Dedifferentiated amniotic fluid mesenchymal stem cell (primary cell): Measurements from ENCODE around the gene DYRK1A.

Experiments
- DNase-seq: peaks from one replicate; pipeline ENCODE4 v3.0.0-alpha.2; 2016; ENCODE audit errors: extremely low spot score

Gene DYRK1A

DNA sequence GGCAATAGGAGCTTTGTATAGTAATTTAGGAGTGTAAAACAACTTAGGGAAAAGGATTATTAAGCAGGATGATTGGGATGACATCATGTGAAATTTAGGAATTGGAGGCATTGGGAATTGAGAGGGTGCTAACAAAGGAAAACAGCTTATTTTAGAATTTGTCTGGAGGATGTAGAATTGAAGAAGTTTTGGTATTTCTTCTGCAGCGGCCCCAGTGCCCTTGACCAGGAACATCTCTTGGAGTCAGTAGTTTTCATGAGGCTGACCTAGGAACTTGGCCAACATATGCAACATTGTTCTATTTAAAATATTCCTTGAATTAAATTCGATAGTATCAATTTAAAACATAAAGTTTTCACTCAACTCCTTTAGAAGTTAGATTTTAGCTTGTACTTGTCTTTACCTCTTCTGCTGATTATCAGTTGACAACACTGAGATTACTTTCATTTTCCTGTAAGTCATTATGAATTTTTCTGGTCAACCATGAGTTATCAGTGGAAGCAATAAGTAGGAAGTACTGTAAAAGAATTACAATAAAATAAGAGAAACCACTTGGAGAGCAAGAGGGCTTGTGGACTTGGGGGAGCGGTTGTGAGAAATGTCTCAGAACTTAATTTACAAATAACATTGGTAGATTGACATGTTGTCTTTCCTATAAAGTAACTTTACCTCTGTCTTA, 52.8 kb downstream of the DYRK1A start:
- no peak for DNase-seq

DNA sequence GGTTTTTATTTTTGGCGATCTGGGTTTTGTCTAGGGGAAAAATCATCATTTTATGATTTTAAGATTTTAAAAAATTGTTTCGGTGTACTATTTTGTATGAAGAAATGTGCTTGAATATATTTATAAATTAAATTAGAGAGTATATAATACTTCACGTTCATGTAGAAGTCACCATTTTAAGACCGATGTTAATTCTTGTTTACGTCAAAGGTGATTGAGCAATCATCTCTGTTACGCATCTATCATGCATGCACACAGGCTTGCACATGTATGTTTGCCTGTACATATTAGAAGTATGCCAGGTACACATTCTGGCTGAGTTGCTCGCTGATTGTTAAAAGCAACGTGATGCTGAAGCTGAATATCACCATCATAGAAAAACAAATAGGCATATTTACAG, 54.7 kb downstream of the DYRK1A start:
- no peak for DNase-seq

DNA sequence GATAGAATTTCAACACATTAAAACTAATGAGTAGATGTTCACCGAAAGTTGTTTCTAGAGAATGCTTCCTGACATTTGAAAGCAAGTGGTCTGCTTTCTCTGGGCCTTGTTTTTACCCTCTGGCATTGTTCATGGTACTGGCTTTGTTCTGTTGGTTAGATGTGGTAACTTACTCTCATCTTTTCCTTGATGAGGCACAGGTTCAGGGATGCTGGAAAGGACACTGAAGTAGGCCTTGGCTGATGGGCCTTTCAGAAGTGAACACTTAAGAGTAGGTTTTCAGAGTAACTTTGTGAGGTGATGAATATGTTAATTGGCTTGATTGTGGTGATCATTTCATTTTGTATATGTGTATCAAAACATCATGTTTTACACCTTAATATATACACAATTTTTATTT, 55.8 kb downstream of the DYRK1A start:
- no peak for DNase-seq

DNA sequence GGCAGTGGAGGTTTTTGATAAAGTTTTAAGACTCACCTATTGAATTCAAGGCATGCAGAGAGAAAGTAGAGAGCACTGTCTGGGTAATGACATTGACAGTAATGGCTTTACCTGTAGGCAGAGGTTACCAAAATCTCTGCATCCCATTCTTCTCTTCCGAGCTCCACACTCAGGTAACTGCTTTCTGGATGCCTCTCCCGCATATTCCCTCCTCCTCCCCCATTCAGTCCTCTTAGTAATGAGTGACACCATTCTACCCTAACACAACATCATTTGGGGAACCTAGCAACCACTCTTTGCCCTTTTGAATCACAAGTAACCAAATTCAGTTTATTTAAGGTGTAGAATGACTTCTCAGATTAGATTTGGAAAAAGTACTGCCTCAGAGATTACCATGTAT, 56.5 kb downstream of the DYRK1A start:
- DNase-seq = no peak

DNA sequence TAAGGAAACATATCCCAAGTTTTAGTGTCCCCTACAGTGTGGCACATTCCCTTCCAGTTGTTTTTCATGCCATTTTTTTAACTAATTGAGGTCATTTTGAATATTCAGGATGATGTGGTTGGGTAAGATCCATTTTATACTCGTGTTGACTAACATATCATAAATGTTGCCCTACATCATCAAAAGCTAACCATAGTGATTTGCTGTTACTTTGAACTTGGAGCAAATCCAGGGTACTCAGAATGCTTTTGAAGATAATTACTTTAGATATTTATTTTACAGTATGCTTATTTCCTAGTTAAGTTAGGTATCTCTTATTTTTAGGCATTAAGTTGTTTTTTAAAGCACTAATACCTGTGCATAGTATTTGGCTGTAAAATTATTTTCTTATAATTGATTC, 57.8 kb downstream of the DYRK1A start:
- no peak for DNase-seq

DNA sequence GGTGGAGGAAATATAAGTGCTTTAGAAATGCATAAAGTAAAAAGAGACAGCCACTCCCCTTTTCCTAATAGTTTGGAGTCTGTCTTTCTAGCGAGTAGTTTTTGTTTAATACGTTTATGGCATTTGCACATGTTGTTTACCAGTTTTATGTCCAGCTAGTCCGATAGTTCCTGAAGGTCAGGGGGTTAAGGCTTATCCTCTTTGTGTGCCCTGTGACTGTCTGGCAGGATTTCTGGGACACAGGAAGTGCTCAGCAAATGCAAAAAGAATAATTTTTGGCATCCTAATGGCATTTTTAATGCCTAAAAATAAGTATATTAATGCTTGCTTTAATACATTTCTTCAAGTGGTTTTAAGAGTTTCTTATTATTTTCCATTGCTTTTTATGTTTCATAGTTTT, 58.4 kb downstream of the DYRK1A start:
- no peak for DNase-seq

DNA sequence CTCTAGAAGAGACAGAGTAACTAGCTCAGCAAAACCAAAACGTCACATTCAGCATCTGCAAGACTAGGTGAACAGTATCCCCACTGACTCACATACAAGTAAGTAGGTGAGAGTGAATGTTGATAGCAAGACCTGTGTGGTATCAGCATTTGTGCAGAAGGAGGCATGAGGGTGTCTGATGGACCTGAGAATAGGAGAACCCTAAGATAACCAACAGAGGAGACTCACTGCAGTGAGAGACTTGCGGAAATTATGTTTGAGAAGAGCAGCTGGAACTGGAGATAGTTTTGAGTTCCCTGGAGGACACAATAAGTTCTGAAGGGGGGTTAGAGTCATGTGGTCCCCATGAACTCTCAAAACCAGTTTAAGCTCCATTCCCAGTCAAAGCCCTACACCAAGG, 59.1 kb downstream of the DYRK1A start:
- no peak for DNase-seq

DNA sequence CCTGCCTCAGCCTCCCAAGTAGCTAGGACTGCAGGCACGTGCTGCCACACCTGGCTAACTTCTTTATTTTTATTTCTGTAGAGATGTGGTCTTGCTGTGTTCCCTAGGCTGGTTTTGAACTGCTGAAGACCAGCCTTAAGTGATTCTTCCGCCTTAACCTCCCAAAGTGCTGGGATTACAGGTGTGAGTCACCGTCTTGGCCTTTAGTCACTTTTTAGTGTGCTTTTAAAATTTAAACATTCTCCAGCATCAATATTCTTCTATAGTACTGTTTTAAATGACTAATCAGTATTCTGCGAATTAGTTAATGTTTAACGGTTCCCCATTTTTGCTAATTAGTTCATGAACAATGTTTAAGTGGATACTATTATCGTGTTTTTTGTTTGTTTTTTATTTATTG, 60.6 kb downstream of the DYRK1A start:
- no peak for DNase-seq

DNA sequence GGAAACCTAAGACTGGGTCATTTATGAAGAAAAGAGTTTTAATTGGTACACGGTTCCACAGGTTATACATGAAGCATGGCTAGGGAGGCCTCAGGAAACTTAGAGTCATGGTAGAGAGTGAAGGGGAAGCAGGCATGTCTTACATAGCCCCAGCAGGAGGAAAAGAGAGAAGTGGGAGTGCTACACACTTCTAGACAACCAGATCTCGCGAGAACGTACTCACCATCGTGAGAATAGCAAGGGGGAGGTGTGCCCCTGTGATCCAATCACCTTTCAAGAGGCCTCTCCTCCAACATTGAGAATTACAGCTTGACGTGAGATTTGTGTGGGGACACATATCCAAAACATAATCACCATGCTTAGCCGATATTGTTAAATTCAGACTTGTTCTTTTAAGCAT, 62.8 kb downstream of the DYRK1A start:
- DNase-seq = no peak

DNA sequence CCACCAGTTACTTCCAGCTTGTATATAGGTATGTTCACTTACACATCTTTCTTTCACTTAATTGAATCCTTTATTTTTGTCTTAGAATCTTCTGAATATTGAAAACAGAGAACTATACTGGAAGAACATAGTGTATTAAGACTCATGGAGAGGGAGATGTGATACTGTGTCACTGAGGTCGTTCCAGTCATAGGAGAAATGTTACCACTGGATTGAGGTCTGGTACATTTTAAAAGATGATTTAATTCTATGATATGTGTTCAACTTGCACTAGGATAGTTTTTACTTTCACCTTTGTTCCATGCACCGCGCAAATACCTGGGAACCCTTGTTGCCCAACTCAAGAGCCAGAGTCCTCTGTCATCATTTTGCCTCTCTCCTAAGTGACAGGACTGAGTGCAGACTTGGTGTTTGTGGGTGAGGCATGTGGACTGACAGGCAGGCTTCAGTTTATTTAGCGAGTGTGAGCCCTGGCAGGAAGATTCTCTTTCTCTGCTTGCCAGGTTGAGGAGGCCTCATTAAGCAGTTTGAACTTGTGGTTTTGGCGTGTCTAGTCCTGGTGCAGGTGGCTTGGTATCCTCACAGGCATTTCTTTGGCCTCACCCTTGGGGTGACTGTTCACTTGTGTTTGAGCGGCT, 63.7 kb downstream of the DYRK1A start:
- no peak for DNase-seq

DNA sequence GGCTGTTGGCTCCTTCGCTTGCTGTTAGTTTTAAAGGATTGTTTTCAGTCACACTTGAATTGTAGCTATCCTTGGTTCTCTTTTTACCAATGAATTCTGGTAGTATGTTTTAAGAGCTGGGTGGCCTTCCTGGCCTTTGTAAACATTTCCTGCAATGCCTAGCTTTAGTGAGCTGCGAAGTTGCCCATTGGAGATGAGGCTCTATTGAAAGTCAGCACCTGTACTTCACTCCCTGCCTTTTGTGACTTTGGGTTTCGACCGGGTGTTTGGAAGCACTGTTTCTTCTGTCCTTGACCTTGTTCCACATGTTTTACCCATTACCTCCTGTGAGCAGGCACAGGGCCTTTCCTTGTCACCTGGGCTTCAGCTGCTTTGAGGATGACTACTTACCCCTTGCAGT, 64.7 kb downstream of the DYRK1A start:
- DNase-seq = no peak

DNA sequence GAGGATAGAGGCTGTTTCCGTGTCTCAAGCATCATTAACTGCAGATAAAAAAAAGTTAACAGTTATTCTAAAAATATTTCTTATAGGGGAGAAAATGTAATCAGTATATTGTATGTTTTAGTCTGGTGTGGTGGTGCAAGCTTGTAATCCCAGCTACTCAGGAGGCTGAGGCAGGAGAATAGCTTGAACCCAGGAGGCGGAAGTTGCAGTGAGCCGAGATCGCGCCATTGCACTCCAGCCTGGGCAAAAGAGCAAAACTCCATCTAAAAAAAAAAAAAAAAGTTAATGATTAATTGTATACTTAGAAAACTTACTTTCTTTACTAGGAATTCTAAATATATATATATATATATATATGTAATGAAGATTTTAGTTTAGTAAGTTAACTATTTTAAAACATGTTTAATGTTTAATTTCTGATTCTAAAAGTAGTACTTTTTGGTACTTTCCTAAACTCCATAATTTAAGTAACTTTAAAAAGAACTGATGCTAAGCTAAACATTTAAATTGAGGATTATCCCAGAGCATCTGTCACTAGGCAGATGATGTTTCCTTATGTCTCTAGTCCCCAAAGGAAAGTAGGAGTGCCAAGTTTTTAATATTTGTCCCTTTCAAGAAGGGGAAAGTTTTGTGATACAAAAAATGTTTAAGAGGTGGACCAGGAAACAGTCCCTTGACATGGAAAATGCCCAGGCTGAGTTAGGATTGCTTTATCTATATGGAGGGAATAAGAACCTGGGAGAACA, 66.3 kb downstream of the DYRK1A start:
- DNase-seq = no peak

DNA sequence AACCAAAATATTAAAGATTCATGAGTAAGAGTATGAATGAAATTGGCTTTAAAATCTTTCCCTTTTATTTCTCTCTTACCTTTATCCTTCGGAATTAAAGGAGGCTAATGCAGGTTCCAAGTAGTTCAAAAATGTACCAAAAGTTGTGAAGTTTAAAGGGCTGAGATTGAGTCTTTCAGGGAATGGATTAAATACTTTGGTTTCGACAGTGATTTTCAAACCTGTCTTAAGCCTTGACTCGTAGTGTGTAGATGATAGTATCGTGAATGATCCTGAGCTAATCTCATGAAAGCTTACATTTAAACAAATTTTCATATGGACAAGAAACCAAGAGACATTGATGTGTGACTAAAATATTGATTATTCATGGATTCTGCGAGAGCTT, 66.9 kb downstream of the DYRK1A start:
- DNase-seq = no peak

DNA sequence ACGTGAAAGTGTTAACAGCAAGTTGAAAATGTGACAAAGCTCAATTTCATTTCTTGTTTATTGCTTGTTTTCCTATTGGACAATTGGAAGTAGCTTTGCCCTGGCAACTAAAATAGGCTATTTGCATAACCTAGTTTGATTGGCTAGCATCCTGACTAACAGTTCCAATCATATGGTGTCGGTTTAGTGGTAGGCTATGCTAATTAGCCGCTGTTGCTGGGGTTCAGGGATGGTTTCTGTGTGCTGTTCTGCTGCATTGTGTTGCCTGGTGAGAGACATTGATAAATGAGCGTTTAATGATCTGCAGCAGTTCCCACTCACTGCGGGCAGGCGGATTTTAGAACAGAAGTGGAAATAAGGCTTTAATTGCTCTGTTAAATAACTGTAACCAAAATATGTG, 68.5 kb downstream of the DYRK1A start:
- peak; percentile 71 for DNase-seq

DNA sequence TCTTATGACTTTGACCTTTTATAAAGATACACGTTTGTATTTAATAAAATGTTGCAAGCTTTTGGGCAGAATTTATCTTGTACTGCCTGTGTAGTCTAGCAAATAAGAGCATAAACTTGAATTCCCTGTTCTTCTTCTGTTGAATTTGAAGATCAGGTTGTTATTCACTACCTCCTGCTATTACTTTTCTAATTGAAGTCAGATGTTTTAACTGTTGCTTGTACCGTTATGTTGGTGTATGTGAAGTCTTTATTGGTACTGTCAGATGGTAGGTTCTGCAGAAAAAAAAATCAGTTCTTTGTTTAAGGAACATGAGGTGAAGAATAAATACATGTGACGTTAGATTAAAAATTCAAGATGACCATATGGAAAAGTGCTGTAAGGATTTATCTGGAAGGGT, 69.1 kb downstream of the DYRK1A start:
- no peak for DNase-seq

DNA sequence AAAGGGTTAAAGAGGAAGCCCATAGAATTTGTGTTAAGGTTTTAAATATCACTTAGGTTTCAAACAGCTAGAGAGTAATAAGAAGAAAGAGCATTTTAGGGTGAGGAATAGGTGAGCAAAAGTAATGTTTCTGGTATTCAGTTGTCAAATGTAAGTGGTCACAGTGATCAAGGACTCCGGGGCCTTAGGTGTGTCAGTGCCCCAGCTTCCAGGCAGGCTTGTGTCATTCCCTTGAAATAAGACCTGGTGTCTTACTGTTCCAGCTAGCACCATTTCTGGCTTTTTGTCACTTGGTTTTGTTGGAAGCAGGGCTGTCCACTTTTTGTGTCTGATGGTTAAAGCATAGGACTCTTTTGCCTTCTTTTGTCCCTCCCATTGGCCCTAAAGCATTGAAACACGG, 69.6 kb downstream of the DYRK1A start:
- DNase-seq = no peak

DNA sequence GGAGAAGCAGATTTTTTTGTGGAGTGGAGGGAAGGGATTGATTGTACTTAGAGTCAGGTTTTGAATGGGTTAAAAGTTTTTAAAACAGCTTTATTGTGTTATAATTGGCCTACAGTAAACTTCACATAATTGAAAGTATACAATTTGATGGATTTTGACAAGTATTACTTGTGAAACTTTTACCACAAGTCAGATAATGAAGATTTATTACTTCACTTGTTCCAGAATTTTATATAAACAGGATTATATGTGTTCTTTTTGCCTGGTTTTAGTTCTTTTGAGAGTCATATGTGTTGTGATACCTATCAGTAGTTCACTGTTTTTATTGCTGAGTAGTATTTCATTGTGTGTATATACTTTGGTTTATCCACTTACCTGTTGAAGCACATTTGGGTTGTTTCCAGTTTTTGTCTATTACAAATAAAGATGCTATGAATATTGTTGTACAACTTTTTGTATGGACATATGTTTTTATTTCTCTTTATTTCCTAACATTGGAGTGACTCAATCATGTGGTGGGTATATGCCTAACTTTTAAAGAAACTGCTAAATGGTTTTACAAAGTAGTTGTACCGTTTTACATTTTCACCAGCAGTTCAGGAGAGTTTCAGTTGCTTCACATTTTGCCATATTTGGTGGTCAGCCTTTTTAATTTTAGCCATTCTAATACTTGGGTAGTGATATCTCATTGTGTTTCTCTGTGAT, 71.0 kb downstream of the DYRK1A start:
- no peak for DNase-seq

DNA sequence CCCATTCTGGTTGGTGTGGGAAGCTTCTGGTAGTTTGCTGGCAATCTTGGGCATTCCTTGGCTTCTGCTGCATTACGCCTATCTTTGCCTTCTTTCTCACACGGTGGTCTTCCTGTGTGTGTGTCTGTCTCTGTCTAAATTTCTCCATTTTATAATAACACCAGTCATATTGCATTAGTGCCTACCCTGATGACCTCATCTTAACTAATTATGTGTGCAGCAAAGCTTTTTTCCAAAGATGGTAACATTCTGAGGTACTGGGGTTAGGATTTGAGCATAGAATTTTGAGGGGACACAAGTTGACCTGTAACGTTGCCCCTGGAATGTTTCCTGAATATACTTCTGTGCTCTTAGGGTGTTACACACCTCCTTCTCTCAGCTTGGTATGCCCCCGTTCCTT, 77.1 kb downstream of the DYRK1A start:
- no peak for DNase-seq

DNA sequence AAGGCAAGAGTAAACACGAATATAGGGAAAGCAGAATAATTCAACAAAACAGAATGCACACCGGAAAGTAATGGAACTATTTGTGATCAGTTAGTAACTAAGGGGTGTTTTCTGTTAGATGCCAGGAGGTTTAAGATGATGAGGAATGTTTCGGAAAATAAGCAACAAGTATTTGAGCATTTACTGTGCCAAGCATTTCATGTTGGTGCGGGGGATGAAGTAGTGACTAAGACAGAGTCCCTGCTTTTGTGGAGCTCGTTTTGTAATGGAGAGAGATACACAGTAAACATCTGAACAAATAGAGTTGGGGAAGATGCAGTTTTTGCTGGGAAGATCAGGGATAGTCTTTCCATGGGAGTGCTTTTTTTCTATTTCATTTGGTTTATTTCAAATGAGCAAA, 78.7 kb downstream of the DYRK1A start:
- peak; percentile 55 for DNase-seq

DNA sequence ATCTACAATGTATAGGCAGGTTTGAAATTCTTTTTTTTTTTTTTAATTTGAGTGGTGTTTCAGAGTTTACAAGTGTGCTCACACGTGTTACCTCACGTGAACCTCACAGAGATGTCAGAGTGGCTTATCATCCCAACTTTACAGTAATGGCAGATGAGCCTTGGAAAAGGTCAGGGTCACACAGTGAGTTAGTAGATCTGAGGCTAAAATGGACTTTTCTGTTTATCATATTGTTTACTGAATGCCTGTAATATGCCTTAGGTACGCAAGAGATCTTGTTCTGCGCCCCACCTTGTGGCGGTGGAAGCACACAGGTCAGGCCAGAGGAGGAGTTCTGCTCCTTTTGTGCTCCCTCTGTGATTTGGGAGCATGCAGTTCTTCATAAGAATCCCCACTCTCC, 80.0 kb downstream of the DYRK1A start:
- no peak for DNase-seq

DNA sequence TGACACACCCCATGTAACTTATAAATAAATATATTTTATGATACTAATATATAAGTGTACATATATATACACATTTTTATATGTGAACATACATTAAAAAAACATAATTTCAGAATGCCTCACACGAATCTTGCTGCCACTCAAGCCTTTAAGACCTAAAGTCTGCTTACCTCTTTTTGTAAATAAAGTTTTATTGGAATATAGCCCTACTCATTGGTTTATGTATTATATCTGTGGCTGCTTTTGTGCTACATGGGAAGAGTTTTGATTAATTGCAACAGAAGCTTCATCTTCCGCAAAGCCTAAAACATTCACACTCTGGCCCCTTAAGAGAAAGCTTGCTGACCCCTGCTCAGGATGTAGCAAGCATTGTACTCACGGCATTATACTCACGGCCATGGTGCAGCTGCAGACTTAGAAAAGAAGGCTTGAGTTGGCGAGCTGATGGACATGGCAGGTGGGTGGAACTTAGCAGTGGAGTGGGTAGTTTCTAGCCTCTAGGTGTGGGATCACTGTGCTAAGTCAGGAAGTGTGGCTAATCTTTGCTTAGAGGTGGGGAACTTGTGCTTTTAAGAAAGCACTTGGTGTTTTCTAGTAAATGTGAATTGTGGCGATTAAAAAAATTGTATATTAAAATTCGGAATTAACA, 80.8 kb downstream of the DYRK1A start:
- DNase-seq = no peak

DNA sequence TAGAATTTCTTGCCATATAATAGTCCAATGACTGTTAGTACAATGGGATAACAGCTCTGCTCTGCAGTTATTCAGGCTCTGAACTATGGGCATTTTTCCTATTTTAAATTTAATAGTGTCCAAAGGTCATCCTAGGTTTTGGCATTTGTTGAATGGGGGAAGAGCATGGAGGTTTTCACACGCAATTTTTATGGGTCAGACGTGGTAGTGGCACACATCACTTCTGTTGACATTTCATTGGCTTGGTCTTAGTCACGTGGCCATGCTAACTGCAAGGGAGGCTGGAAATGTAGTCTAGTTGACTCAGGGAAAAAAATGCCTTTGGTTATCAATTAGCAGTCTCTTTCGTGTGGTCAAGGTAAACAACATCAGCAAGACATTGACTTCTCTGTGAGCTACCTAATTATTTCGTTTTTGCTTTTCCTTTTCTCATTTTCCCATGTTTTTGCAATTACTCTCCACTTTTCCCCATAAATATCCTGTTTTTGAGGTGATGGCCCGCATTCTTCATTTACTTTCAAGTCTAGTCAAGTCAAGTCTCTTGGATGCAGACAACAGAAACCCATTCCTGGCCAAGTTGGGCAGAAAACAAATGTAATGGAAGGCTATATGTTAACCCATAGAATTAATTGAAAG, 82.8 kb downstream of the DYRK1A start:
- no peak for DNase-seq
